ENCODE data around the gene FXYD7.
"Not testable (repeated sequence)": the region's sequence is repeated elsewhere in the genome, so short reads cannot be mapped to it uniquely, and the experiment has no call there.

Gene FXYD7

DNA sequence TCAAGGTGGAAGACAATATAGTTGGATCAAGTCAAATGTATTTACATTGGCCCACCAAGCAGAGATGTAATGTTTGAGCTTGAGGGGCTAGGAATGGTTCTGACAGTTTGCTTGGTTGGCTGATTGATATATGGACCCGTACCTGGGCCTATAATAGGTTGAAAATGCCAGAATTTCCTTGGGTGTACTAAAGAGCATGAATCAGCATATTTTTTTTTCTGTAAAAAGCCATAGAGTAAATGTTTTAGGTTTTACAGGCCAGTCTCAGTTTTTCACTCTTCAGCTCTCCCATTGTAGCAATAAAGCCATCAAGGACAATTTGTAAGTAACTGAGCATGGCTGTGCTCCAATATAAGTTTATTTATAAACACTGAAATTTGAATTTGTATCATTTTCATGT, 38.3 kb downstream of the FXYD7 start:
- TF ChIP-seq CTCF (conservative IDR thresholded peaks at IDR 0.05; ENCODE audit: control insufficient read depth, insufficient read depth, low read depth, low read length) = no peak
- no peak for DNase-seq (ENCODE audit: low read depth)
- no peak overlapping the region for H3K4me3 ChIP-seq (ENCODE audit: control insufficient read depth, low read depth, low read length)

DNA sequence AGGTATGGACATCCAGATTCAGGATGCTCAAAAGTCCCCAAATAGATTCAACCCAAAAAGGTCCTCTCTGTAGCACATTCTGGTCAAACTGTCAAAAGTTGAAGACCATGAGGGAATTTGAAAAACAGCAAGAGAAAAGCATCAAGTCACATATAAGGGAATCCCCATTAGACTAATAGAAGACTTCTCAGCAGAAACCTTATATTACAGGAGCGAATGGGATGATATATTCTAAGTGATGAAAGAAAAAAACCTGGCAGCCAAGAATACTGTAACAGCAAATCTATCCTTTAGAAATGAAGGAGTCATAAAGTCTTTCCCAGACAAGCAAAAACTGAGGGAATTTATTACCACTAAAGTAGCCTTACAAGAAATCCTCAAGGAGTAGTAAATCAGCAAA, 41.2 kb downstream of the FXYD7 start:
- no peak for TF ChIP-seq CTCF (conservative IDR thresholded peaks at IDR 0.05; ENCODE audit: control insufficient read depth, insufficient read depth, low read depth, low read length)
- H3K4me3 ChIP-seq (ENCODE audit: control insufficient read depth, low read depth, low read length) = no peak overlapping the region
- no peak for DNase-seq (ENCODE audit: low read depth)

DNA sequence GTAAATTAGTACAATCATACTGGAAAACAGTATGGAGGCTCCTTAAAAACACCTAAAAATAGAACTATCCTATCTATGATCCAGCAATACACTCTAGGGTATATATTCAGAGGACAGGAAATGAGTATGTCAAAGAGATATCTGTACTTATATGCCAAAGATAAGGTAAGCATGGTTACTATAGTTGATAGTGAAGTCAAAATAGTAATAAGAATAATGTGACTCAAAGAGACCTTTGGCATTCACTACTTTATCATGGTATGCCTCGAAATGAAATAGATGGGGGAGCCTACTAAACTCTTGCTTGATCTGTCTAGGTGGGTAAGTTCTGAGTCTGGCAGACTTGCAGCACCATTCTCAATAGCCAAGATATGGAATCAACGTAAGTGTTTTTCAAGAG, 41.8 kb downstream of the FXYD7 start:
- TF ChIP-seq CTCF (conservative IDR thresholded peaks at IDR 0.05; ENCODE audit: control insufficient read depth, insufficient read depth, low read depth, low read length) = no peak
- H3K4me3 ChIP-seq (ENCODE audit: control insufficient read depth, low read depth, low read length) = no peak overlapping the region
- no peak for DNase-seq (ENCODE audit: low read depth)

- TF ChIP-seq CTCF (conservative IDR thresholded peaks at IDR 0.05; ENCODE audit: control insufficient read depth, insufficient read depth, low read depth, low read length) = no peak
- H3K4me3 ChIP-seq (ENCODE audit: control insufficient read depth, low read depth, low read length) = no peak overlapping the region
- peak; percentile 49 for DNase-seq (ENCODE audit: low read depth)
Observed at GRCh38 chr19:35194012-35194984, 51.2 kb downstream of the FXYD7 start.

DNA sequence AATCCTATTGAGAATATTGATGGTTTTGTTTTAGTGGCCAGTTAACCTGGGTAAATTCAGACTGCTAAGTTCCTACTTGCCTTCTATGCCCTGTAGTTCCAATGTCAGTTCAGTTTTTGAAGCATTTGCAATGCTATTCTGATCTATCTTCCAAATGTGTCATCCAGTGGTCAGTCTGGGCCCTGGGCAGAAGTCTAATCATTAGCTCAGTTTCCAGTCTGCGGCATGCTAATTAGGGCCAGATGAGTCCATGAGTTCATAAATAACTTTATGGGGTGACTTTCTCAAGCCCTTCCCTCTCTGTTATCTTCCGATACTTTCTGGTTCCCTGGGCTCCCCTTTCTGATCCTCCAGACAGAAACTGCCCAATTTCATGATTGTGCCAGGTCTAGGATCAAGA, 52.8 kb downstream of the FXYD7 start:
- DNase-seq (ENCODE audit: low read depth) = peak; percentile 85
- H3K4me3 ChIP-seq (ENCODE audit: control insufficient read depth, low read depth, low read length) = no peak overlapping the region
- TF ChIP-seq CTCF (conservative IDR thresholded peaks at IDR 0.05; ENCODE audit: control insufficient read depth, insufficient read depth, low read depth, low read length) = no peak

- peak; percentile 77 for DNase-seq (ENCODE audit: low read depth)
- not testable (repeated sequence) for H3K4me3 ChIP-seq (ENCODE audit: control insufficient read depth, low read depth, low read length)
Observed at GRCh38 chr19:35196861-35197260, 53.8 kb downstream of the FXYD7 start.

GRCh38 chr19:35199481-35199880, 56.4 kb downstream of the FXYD7 start:
- TF ChIP-seq CTCF (conservative IDR thresholded peaks at IDR 0.05; ENCODE audit: control insufficient read depth, insufficient read depth, low read depth, low read length) = no peak
- H3K4me3 ChIP-seq (ENCODE audit: control insufficient read depth, low read depth, low read length) = no peak overlapping the region
- DNase-seq (ENCODE audit: low read depth) = no peak

All from fibroblast of mammary gland (primary cell).